HepG2 (cell line): ENCODE data around the gene TRIM27. TPM values are rescaled to one million over a fixed set of nuclear protein-coding genes. Genes with fewer than 3 reads are reported as not detected.

Experiments used
- ARID3A ChIP-seq: IDR thresholded peaks from 2 replicates; pipeline ENCODE4 v1.6.1; 2012; ENCODE audit warnings: low read depth, low read length, improper control_type of control experiment
- CTCF ChIP-seq: sonication (generic); formaldehyde crosslinking; IDR thresholded peaks from 2 replicates; pipeline ENCODE4 v1.5.0; 2020; ENCODE audit warnings: mild to moderate bottlenecking, missing genetic modification reagents, moderate library complexity
- GABPB1 ChIP-seq: IDR thresholded peaks from 2 replicates; pipeline ENCODE4 v1.6.1; 2016; ENCODE audit warnings: mild to moderate bottlenecking, missing genetic modification reagents, moderate library complexity, missing compliant biosample characterization
- HDAC2 ChIP-seq: sonication (generic); formaldehyde crosslinking; IDR thresholded peaks from 2 replicates; pipeline ENCODE4 v1.4.0; 2020; ENCODE audit warnings: missing genetic modification reagents
- HMG20B ChIP-seq: conservative IDR thresholded peaks from 2 replicates; pipeline ENCODE4 v1.6.1; 2016; ENCODE audit warnings: missing genetic modification reagents, missing compliant biosample characterization
- NFATC3 ChIP-seq: sonication (generic); formaldehyde crosslinking; IDR thresholded peaks from 2 replicates; pipeline ENCODE4 v1.5.1; 2020; ENCODE audit warnings: mild to moderate bottlenecking, missing genetic modification reagents
- PPARG ChIP-seq: conservative IDR thresholded peaks from 2 replicates; pipeline ENCODE4 v1.6.1; 2016; ENCODE audit warnings: missing biosample characterization, missing genetic modification reagents
- SP140L ChIP-seq: sonication (generic); formaldehyde crosslinking; IDR thresholded peaks from 2 replicates; pipeline ENCODE4 v1.4.0; 2020; ENCODE audit warnings: missing genetic modification reagents, borderline replicate concordance
- ZBTB39 ChIP-seq: sonication (generic); formaldehyde crosslinking; IDR thresholded peaks from 2 replicates; pipeline ENCODE4 v1.5.0; 2020; ENCODE audit warnings: missing genetic modification reagents
- ZBTB43 ChIP-seq: sonication (generic); formaldehyde crosslinking; conservative IDR thresholded peaks from 2 replicates; pipeline ENCODE4 v1.4.0; 2020; ENCODE audit warnings: missing genetic modification reagents
- ZC3H4 ChIP-seq: sonication (generic); formaldehyde crosslinking; IDR thresholded peaks from 2 replicates; pipeline ENCODE4 v1.4.0; 2020; ENCODE audit warnings: missing genetic modification reagents, borderline replicate concordance
- ZFP82 ChIP-seq: sonication (generic); formaldehyde crosslinking; IDR thresholded peaks from 2 replicates; pipeline ENCODE4 v1.5.1; 2020; ENCODE audit warnings: mild to moderate bottlenecking, missing genetic modification reagents, borderline replicate concordance
- ZFY ChIP-seq: sonication (generic); formaldehyde crosslinking; IDR thresholded peaks from 2 replicates; pipeline ENCODE4 v1.4.0; 2020; ENCODE audit warnings: missing genetic modification reagents
- ZNF20 ChIP-seq: sonication (generic); formaldehyde crosslinking; IDR thresholded peaks from 2 replicates; pipeline ENCODE4 v1.4.0; 2020; ENCODE audit warnings: mild to moderate bottlenecking, moderate library complexity, missing genetic modification reagents
- ZNF543 ChIP-seq: sonication (generic); formaldehyde crosslinking; IDR thresholded peaks from 2 replicates; pipeline ENCODE4 v1.4.0; 2020; ENCODE audit warnings: mild to moderate bottlenecking, missing genetic modification reagents
- ZNF574 ChIP-seq: sonication (generic); formaldehyde crosslinking; IDR thresholded peaks from 2 replicates; pipeline ENCODE4 v1.4.0; 2020; ENCODE audit warnings: missing genetic modification reagents
- ZNF598 ChIP-seq: sonication (generic); formaldehyde crosslinking; IDR thresholded peaks from 2 replicates; pipeline ENCODE4 v1.5.1; 2020; ENCODE audit warnings: mild to moderate bottlenecking, missing genetic modification reagents, borderline replicate concordance
- ZNF775 ChIP-seq: sonication (generic); formaldehyde crosslinking; IDR thresholded peaks from 2 replicates; pipeline ENCODE4 v1.4.0; 2020; ENCODE audit warnings: missing genetic modification reagents, mild to moderate bottlenecking, moderate library complexity, borderline replicate concordance
- polyA plus RNA-seq, 8 experiments: library from polyadenylated mRNA; depleted of rRNA in 3 of 8; stranded (reverse) in 7 of 8; unstranded in 1 of 8; fragments of >200 nt; fragmentation: Illumina TruSeq in 4 of 8; extraction: Trizol in 4 of 8; gene quantifications; 2 replicates each; pipeline versions ENCODE4 v1.2.1 to v1.2.3, GENCODE V29; 2011 to 2016; ENCODE audit warnings: low read depth in 4 of 8, missing spikeins in 1 of 8, mixed read lengths in 1 of 8; ENCODE audit not compliant: insufficient read depth in 1 of 8
- total RNA-seq, 5 experiments: library from RNA; depleted of rRNA; stranded (reverse); fragments of >200 nt; fragmentation: Illumina TruSeq; extraction: Trizol; gene quantifications; 2 replicates each; pipeline ENCODE4 v1.2.3, GENCODE V29; 2016; ENCODE audit warnings: low read depth in 1 of 5

Gene TRIM27
- total and polyA plus RNA-seq, 2 of the 13 experiments (the other 11 are each of a cell fraction or from before 2014, with no cell fraction given), result 88.6 to 112 TPM

- peak; percentile 74; the same call in 1 of the 2 replicates for TF ChIP-seq ZNF598 (CRISPR knock-in tag)
- 0 out of 2 replicates have a peak, but pooled peaks have one; percentile 49 for TF ChIP-seq ZNF20 (CRISPR knock-in tag)
- TF ChIP-seq NFATC3, result peak; percentile 92; the same call in 1 of the 2 replicates
- TF ChIP-seq ZNF574 (CRISPR knock-in tag), result 0 out of 2 replicates have a peak, but pooled peaks have one; percentile 26
- peak; percentile 80; the same call in 1 of the 2 replicates for TF ChIP-seq ARID3A
- TF ChIP-seq ZBTB43 (CRISPR knock-in tag), result 0 out of 2 replicates have a peak, but pooled peaks have one; percentile 23
- peak; percentile 84 for TF ChIP-seq ZC3H4 (CRISPR knock-in tag)
- 0 out of 2 replicates have a peak, but pooled peaks have one; percentile 24 for TF ChIP-seq ZFP82
- peak; percentile 31; the same call in 1 of the 2 replicates for TF ChIP-seq GABPB1 (CRISPR knock-in tag)
- TF ChIP-seq HDAC2 (CRISPR knock-in tag), result peak; percentile 24; the same call in 1 of the 2 replicates
- TF ChIP-seq PPARG (CRISPR knock-in tag), result no peak; the same call in 1 of the 2 replicates
- no peak for TF ChIP-seq HMG20B
- peak; percentile 13; the same call in 1 of the 2 replicates for TF ChIP-seq ZNF543
- TF ChIP-seq SP140L (CRISPR knock-in tag), result 0 out of 2 replicates have a peak, but pooled peaks have one; percentile 12
- no peak for TF ChIP-seq ZNF775 (CRISPR knock-in tag)
- peak; percentile 75 for TF ChIP-seq ZFY (CRISPR knock-in tag)
- 0 out of 2 replicates have a peak, but pooled peaks have one; percentile 49 for TF ChIP-seq ZBTB39 (CRISPR knock-in tag)
- peak; percentile 40 for TF ChIP-seq CTCF
These were observed 27.0 kb downstream of the TRIM27 start (continued) for GRCh38 chr6:28896505-28897368.
